ENCODE measurements around the gene MICAL1.

MICAL1 gene, protein sequence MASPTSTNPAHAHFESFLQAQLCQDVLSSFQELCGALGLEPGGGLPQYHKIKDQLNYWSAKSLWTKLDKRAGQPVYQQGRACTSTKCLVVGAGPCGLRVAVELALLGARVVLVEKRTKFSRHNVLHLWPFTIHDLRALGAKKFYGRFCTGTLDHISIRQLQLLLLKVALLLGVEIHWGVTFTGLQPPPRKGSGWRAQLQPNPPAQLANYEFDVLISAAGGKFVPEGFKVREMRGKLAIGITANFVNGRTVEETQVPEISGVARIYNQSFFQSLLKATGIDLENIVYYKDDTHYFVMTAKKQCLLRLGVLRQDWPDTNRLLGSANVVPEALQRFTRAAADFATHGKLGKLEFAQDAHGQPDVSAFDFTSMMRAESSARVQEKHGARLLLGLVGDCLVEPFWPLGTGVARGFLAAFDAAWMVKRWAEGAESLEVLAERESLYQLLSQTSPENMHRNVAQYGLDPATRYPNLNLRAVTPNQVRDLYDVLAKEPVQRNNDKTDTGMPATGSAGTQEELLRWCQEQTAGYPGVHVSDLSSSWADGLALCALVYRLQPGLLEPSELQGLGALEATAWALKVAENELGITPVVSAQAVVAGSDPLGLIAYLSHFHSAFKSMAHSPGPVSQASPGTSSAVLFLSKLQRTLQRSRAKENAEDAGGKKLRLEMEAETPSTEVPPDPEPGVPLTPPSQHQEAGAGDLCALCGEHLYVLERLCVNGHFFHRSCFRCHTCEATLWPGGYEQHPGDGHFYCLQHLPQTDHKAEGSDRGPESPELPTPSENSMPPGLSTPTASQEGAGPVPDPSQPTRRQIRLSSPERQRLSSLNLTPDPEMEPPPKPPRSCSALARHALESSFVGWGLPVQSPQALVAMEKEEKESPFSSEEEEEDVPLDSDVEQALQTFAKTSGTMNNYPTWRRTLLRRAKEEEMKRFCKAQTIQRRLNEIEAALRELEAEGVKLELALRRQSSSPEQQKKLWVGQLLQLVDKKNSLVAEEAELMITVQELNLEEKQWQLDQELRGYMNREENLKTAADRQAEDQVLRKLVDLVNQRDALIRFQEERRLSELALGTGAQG

DNA sequence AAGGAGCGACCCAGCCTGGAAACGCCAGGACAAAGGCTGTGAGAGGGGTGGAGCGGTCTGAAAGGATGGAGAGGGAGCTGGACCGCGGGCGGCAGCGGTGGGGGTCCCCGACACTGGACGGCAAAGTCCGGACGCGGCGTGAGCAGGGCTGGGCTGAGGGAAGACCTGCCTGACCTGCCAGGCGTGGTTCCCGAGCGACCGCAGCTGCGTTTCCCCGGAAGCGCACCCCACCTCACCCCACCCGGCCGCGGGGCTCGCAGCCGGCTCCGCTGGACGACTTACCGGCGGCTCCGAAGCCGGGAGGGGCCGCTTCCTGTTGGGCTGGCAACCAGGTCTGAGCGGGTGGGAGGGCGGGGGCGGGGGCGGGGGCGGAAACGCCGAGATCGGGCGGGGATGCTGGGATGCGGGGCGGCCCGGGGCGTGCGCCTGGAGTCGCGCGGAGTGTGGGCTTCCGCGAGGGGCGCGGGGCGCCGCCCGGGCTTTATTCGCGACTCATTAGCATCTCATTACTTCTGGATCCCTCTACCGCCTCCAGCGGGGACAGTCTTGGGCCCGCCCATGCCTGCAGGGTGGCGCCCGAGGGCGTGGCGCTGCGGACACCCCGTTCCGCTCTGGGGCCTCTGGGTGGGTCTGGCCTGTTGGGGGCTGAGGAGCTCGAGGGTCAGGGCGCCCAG is at the start of gene MICAL1:
Gene MICAL1 (minus strand): TSS at position 336 of the 674 bp plus-strand sequence. CDS start 1,576 bp downstream, outside the sequence.
- peak; percentile 74 for ATAC-seq
- Mint-ChIP-seq H3K4me3 (peak within 1 kb of the TSS; percentile 98), H3K9me3 (no peaks in the 10 kb centered on the region), H3K27ac (peak within 1 kb of the TSS; percentile 97), H3K4me1 (peaks cover 60% of the 10 kb centered on the region), H3K36me3 (peaks cover 49% of the 10 kb centered on the region)
- DNase-seq (ENCODE audit: low spot score in 2 of 2) = peak; percentile 55 to 82

- DNase-seq (ENCODE audit: low spot score in 2 of 2) (no peak), ATAC-seq (no peak)
- H3K9me3 Mint-ChIP-seq = no peaks in the 10 kb centered on the region
- H3K27ac Mint-ChIP-seq = no peak overlapping the region
- no peaks in the 10 kb centered on the region for H3K36me3 Mint-ChIP-seq
- H3K4me3 Mint-ChIP-seq = no peak overlapping the region
- H3K4me1 Mint-ChIP-seq = no peaks in the 10 kb centered on the region
Observed at GRCh38 chr6:109503327-109504224, 48.0 kb upstream of the MICAL1 start.

GRCh38 chr6:109498936-109499335 is 43.4 kb upstream of the MICAL1 start:
- H3K9me3 Mint-ChIP-seq = no peaks in the 10 kb centered on the region
- no peak overlapping the region for H3K4me3 Mint-ChIP-seq
- H3K36me3 Mint-ChIP-seq = no peaks in the 10 kb centered on the region
- ATAC-seq (no peak), DNase-seq (ENCODE audit: low spot score in 2 of 2) (no peak)
- no peaks in the 10 kb centered on the region for H3K4me1 Mint-ChIP-seq
- no peak overlapping the region for H3K27ac Mint-ChIP-seq

DNA sequence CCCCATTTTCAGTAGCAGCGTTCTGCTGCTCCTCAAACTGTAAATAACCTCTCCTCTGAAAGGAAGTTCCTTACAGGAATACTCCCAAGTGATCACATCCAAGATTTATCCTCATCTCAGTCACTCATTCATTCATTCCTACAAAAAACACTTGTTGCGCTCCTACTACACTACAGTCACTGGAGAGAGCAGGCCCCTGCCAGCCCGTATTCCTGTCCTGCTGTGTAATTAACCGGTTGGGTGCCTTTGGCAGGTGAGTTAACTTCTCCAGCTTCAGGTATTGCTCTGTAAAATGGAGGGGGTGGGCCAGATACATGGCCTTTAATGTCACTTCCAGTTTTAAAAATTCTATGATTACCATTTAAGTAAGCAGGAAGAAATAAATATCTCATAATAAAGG is 42.5 kb upstream of the MICAL1 start:
- Mint-ChIP-seq H3K36me3 (no peaks in the 10 kb centered on the region), H3K4me3 (no peak overlapping the region), H3K9me3 (no peaks in the 10 kb centered on the region), H3K27ac (no peak overlapping the region), H3K4me1 (no peaks in the 10 kb centered on the region)
- ATAC-seq (no peak), DNase-seq (ENCODE audit: low spot score in 2 of 2) (no peak)

DNA sequence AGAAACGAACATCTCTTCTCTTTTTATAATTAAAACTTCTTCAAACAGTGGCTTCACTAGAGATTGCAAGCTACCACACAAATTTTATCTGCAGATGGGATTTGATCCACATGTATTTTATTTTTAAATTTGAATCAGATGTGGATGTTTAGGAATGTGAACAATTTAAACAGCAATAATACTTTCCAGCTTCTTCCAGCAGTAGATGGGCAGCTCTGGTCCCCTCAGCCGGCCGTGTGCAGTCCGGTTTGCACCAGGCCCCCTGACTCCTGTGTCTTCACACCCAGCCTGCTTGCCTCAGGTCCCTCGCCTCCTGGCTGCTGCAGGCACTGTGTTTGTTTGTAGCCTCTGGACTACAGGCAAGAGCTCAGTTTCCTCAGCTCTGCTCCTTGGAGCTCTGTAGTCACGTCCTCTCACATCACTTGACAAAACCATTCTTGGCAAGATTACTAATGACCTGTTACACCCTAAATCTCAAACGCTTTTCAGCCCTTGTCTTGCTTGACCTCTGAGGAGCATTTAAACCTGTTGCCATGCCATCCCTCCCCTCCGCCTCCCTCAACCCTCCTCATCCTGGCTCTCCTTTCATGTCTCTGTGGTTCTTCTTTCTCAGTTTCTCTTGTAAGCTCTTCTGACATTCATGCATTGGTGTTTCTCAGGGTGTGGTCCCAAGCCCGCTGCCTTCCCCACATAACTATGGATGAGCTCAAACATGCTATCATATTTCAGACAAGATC is 40.6 kb upstream of the MICAL1 start:
- Mint-ChIP-seq H3K4me3 (no peak overlapping the region), H3K36me3 (no peaks in the 10 kb centered on the region), H3K27ac (peak overlapping the region; percentile 60), H3K4me1 (peaks cover 9% of the 10 kb centered on the region), H3K9me3 (no peaks in the 10 kb centered on the region)
- ATAC-seq = no peak
- DNase-seq (ENCODE audit: low spot score in 2 of 2) = no peak

DNA sequence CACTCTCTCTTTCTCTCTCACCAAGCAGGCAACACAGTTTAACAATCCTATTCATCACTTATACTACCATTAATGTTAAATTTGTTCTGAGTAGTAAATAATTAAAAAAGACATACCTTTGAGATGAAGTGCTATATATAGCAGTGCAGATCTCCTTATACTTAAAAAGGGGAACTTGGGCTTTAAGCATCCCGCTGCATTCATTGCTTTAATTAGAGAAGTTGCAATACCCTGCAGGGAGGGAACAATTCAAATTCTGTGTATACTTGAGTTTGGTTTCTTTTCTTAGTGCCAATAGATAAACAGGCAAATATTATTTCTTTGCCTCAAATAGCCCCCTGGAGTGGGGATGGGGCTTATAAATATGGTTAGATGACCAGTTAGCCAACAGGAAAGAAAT is 38.3 kb upstream of the MICAL1 start:
- H3K4me3 Mint-ChIP-seq = no peak overlapping the region
- ATAC-seq = no peak
- no peaks in the 10 kb centered on the region for H3K9me3 Mint-ChIP-seq
- H3K27ac Mint-ChIP-seq = no peak overlapping the region
- peaks cover 17% of the 10 kb centered on the region for H3K4me1 Mint-ChIP-seq
- H3K36me3 Mint-ChIP-seq = no peaks in the 10 kb centered on the region
- DNase-seq (ENCODE audit: low spot score in 2 of 2) = peak in 1 of 2 donors; percentile 15

DNA sequence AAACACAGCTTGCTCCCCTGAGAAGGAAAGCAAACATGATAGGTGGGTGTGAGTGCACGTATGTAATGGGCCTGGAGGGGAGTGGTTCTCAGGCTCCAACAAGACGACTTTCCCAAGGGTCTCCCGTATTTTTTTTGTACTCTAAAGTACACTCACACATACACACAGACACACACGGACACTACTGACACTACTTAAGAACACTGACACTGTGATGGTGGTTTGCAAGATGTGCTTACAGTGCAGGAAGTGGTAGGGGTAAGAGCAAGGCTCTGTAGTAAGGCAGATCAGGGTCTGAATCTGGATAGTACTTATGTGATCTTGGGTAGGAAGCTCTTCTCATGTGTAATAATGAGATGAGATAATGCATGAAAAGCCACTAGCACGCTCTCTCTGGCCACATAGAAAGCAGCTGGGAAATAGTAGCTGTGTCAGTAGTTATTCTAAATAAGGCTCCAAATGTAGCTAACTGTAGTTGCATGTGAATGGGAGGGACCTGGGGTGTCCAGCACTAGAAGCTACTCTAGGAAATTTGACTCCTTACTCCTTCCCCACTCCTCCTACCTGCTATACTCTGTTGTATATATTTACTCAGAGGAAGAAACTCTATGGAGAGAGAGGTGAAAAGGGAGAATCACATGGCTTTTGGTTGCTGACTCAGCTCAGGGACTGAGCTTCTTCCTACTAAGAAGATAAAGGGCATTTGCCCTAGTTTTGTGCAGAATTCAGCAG is 35.8 kb upstream of the MICAL1 start:
- H3K4me1 Mint-ChIP-seq = peaks cover 17% of the 10 kb centered on the region
- peak overlapping the region; percentile 27 for H3K4me3 Mint-ChIP-seq
- no peaks in the 10 kb centered on the region for H3K36me3 Mint-ChIP-seq
- H3K9me3 Mint-ChIP-seq = no peaks in the 10 kb centered on the region
- ATAC-seq (peak; percentile 99), DNase-seq (ENCODE audit: low spot score in 2 of 2) (peak in 1 of 2 donors; percentile 66)
- H3K27ac Mint-ChIP-seq = peak overlapping the region; percentile 36

DNA sequence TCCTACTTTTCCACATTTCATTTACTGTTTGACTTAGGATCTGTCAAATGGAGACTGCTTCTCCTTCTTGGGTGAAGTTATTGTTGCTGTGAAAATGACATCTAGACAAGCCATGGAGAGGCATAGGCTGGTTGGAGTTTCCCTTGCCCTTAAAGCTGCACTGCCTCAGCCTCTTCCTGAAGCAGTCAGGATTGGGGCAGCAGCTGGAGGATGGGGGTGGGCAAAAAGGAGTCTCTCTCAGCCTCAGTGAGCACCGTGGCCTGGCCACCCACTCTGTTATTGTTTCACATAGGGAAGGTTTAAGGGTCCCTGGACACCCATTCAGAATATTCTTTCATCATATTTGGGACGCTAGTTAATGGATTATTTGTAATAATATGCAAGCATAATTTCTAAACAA is 35.1 kb upstream of the MICAL1 start:
- Mint-ChIP-seq H3K27ac (peak overlapping the region; percentile 36), H3K9me3 (no peaks in the 10 kb centered on the region), H3K4me1 (peaks cover 17% of the 10 kb centered on the region), H3K36me3 (no peaks in the 10 kb centered on the region), H3K4me3 (peak overlapping the region; percentile 27)
- DNase-seq (ENCODE audit: low spot score in 2 of 2) (peak in 1 of 2 donors; percentile 49), ATAC-seq (no peak)

DNA sequence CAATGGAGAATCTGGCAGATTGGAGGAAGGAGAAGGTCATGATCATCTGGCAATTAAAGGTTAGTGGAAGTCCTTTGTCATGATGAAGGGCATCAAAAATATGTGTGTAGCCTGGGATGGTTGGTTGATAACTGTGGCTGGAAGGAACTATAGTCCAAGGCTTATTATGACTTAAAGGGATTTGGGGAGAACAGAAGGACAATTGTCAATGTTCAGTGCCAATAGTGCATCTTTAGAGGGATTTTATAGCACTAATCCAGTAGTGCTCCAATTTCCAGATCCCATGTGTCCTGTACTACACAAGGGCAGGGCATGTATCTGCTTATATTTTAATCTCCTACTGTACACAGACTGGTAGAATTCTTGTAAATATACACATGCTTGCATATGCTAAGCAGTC is 32.4 kb upstream of the MICAL1 start:
- Mint-ChIP-seq H3K4me3 (no peak overlapping the region), H3K36me3 (no peaks in the 10 kb centered on the region), H3K27ac (no peak overlapping the region), H3K4me1 (peaks cover 28% of the 10 kb centered on the region), H3K9me3 (no peaks in the 10 kb centered on the region)
- DNase-seq (ENCODE audit: low spot score in 2 of 2) (peak in 1 of 2 donors; percentile 17), ATAC-seq (no peak)

DNA sequence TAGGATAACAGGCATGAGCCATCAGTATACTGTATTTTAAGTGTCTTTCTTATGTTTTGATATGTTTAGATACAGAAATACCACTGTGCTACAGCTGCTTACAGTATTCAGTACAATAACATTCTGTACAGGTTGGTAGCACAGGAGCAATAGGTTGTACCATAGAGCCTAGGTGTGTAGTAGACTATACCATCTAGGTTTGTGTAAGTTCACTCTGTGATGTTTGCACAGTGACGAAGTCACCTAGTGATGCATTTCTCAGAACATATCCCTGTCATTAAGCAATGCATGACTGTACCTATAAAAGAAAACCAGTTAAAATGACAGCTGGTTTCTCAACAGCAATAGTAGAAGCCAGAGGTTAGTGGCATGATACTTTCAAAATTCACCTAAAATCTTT is 30.5 kb upstream of the MICAL1 start:
- H3K36me3 Mint-ChIP-seq = peaks cover 16% of the 10 kb centered on the region

DNA sequence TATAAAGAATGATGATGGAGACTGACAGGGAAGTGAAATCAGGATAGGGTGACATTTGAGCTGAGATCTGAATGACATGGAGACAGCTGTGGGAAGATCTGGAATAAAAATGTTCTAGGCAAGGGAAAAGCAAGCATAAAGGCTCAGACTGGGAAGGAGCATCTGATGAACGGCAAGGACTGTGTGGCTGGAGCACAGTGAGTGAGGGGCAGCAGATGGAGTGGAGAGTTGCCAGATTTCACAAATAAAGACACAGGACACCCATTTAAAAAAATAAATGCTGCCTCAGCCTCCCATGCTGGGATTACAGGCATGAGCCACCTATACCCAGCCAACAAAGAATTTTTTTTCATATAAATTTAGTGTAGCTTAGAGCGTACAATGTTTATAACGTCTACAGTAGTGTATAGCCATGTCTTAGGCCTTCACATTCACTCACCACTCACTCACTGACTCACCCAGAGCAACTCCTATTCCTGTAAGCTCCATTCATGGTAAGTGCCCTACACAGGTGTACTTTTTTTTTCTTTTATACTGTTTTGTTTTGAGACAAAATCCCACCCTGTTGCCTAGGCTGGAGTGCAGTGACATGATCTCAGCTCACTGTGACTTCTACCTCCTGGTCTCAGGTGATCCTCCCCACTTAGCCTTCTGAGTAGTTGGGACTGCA is 29.8 kb upstream of the MICAL1 start:
- H3K27ac Mint-ChIP-seq = no peak overlapping the region
- ATAC-seq (no peak), DNase-seq (ENCODE audit: low spot score in 2 of 2) (peak in 1 of 2 donors; percentile 44)
- H3K4me1 Mint-ChIP-seq = peaks cover 32% of the 10 kb centered on the region
- no peak overlapping the region for H3K4me3 Mint-ChIP-seq
- H3K36me3 Mint-ChIP-seq = peaks cover 18% of the 10 kb centered on the region
- no peaks in the 10 kb centered on the region for H3K9me3 Mint-ChIP-seq

More for the DNA sequence above, 30.5 kb upstream of the MICAL1 start:
- H3K4me1 Mint-ChIP-seq = peaks cover 34% of the 10 kb centered on the region
- no peak overlapping the region for H3K4me3 Mint-ChIP-seq
- no peaks in the 10 kb centered on the region for H3K9me3 Mint-ChIP-seq
- H3K27ac Mint-ChIP-seq = no peak overlapping the region
- ATAC-seq (peak; percentile 35), DNase-seq (ENCODE audit: low spot score in 2 of 2) (peak in 1 of 2 donors; percentile 38)

DNA sequence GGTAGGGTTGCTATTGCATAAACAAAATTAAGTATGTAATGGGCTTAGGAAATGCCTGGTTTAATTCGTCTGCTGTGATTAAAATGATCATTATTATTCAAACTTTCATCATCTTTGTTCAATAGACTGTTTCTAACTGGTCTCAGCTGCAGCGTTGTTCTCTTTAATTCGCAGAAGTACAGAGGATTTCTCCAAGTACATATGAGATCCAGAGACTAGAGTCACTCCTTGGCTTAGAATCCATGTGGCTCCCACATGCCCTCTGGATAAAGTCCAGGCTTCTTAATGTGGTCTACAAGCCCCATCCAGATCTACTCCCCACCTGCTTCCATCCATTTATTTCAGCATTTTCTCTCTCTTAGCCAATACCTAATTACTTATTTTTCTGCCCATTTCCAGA is 28.6 kb upstream of the MICAL1 start:
- peaks cover 39% of the 10 kb centered on the region for H3K4me1 Mint-ChIP-seq
- ATAC-seq (no peak), DNase-seq (ENCODE audit: low spot score in 2 of 2) (peak in 1 of 2 donors; percentile 41)
- H3K9me3 Mint-ChIP-seq = no peaks in the 10 kb centered on the region
- H3K36me3 Mint-ChIP-seq = peaks cover 28% of the 10 kb centered on the region
- H3K4me3 Mint-ChIP-seq = peak overlapping the region; percentile 84
- no peak overlapping the region for H3K27ac Mint-ChIP-seq

- peak overlapping the region; percentile 84 for H3K4me3 Mint-ChIP-seq
- ATAC-seq (peak; percentile 9), DNase-seq (ENCODE audit: low spot score in 2 of 2) (no peak)
- peak overlapping the region; percentile 9 for H3K27ac Mint-ChIP-seq
- peaks cover 32% of the 10 kb centered on the region for H3K36me3 Mint-ChIP-seq
- H3K9me3 Mint-ChIP-seq = no peaks in the 10 kb centered on the region
- peaks cover 43% of the 10 kb centered on the region for H3K4me1 Mint-ChIP-seq
Observed at GRCh38 chr6:109483735-109484057, 28.1 kb upstream of the MICAL1 start.
